ENCODE measurements around the gene OAF.

OAF gene

DNA sequence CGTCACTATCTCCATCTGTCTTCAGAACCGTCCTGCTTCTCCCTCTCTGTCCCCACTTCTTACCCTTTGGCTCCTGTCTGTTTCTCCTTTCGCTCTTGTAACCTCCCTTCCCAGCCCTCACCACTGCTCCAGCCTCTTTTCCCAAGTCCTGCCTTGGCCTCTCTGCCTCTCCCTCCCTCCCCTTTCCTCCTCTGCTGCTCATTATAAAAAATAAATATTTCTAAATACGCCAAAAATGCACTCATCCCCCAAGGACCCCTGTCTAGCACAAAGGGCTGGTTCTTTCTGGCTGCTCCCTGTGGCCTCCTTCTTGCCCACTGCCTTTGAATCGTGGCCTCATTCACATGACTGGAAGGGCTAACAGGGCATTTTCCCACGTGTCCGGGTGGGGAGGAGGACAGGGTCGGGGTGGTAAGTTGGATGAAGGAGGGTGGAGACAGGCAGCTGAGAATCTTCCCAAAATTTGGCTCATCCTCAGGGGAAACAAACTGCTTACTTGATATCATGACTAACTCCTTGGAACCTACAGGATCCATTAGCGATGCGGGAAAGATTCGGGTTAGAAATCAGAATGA is 26.4 kb upstream of the OAF start:
- no peak for DNase-seq

DNA sequence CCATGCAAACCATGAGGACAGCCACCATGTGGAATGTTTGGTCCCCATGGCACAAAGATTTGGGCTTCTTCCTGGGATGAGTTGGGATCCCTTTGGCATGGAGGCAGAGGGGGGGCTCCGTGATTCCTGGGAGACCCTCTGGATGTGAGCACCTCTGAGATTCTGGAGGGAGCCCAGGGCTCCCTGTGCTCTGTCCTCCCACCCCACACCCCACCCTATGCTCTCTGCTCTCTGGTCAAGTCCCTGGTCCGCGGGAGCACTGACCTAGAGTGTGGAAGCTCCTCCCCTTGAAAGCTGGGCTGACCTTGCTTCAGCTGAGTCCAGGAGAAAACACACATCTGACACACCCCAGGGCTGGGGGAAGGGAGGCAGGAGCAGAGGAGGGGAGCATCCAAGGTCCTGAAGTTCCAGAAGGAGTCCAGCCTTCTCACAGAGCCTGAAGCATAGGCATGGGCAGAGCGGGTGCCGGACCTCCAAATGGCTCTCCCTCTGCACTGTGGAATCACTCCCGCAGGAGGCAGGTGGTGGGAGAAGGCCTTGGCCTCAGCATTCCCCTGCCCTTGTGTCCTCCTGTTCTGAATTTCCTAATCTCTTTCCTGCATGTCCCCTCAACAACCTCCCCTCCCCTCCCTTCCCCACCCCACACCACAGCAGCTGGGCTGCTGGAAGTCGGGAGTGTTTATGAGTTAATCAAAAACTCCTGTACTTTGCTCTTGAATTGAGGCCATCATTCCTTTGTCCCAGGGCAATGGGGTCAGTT is 25.7 kb upstream of the OAF start:
- no peak for DNase-seq

DNA sequence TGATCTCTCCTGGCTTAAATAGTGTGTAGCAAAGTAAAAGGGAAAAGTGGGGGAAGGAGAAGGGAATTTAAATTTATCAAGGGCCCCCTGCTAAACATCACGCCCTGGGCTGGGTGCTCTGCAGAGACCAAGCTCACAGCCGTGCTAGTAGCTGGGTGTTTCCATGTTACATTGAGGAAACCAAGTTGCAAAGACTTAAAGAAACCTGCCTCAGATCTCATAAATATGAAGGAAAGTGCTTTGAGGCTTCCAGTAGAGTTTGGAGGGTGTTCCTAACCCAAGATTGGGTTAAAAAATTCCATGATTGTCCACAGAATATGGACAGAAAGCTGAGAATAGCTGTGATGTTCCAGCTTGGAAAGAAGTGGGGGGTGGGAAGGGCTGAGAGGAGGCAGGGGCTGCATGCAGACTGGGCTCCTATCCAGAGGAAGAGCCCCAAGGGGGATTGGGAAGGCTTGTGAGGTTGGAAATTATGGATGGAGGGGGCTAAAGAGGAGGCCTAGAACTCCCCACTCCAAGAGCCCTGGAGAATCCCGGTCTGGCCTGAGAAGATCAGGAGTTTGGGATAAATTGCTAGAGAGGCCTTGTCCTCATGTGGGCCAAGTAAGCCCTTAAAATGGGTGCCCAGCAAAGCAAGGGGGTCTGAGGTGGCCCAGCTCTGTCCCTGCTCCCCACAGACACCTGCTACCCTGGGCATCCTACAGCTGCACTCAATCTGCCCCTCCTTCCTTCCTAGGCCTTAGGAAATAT is 25.0 kb upstream of the OAF start:
- no peak for DNase-seq

DNA sequence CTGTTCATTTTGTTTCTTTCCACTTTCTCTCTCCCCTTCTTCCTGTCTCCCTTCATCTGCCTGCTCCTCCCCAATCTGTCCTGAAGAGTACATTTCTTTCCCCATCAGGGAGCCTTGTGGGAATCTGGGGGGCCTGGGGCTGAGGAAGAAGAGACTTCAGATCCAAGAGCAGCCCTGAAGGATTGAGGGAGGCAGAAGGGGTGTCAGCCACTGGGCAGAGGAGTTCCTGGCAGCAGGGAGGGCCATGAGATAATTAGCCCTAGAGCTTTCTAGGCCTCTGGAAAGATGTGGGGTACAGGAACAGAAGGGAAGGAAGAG is 24.4 kb upstream of the OAF start:
- DNase-seq = no peak

DNA sequence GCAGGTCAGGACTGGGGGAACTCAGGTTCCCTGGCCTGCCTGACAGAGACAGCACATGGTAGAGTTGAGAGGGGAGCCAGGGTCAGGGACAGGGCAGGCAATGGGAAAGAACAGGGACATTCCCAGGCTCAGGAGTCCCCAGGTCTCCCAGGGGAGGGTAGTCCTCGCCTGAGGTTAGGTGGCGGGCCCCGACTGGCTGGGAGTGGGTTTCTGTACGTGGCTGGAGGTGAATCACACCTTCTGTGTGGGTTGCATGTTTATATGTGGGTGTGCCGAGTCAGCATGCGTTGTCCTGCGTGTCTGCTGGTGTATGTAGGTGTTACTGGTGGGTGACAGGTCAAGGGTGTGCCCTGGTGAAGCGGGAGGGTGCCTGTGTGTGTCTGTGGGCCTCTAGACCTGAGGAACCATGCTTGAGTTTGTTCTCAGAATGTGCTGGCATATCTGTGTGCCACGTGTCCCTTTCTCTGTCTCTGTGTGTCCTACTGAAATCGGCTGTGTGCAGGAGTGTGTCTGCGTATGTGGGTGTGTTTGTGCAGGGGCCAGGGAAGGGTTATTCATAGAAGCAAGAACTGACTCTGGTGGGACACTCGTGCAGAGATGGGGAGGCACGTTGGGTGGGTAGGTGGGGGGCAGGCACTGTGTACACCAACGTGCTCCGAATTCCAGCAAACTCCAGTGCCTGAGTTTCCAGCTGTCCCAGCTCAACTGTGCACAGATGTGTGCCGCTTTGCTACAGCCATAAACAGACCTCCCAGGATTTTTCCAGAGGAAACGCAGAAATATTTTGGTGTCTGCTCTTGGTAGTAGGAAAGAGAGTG is 23.8 kb upstream of the OAF start:
- no peak for DNase-seq

DNA sequence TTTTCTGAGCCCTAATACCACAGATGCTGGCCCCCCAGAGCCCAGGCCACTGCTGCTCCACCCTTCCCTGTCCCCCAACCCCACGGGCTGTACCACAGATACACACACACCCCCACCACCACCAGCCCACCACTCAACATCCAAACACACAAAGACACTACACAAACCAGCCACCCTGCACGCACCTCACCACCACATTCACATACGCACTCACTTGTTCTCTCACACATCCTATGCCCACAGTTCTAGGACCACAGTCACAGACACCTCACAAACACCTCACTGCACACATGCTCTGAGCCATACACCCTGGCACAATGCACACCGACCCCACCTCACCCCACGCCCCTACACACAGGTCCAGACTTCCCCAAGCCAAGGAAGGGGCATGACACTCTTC is 22.5 kb upstream of the OAF start:
- DNase-seq = no peak

DNA sequence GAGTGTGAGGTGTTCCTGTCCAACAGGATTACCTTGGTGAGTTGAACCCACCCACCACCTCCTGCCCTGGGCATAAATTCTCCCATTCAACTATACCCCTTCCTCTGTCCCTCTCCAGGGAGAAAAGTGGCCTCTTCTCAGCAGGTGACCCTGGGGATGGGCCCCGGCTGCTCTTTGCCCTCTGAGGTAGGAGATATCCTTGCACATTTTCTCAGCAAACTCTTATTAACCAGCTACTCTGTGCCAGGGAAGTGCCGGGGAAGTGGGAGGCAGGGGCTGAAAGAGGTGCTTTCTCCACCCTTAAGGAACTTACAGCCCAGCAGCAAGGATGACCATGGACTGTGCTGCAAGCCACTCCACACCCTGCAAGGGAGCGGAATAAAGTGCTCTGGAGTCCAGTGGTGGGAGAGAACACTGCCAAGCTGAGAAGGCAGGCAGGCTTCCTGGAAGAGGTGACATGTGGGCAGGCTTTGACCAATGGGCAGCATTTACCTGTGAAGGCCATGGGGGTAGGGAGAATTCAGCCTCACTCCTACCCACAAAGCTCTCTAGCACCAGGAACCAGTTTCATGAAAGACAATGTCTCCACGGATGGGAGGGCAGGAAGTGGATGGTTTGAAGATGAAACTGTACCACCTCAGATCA is 21.9 kb upstream of the OAF start:
- no peak for DNase-seq

DNA sequence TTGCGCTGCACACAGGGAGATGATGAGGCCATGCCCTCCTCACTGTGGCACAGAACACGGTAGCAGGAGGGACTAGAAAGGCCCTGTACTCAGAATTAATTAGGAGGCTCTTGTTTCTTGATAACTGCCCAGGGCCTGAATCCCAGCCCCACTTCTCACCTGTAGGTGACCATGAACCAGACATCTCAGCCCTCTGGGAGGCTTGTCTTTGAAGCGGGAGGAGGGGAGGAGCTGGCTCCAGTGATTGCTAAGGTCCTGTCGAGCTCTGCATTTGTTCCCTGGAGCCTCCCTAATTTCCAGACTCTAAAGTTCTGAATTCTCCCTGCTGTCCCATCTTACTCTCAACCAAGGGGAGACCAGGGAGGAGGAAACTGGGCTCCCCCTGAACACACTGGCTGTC is 19.8 kb upstream of the OAF start:
- DNase-seq = no peak

DNA sequence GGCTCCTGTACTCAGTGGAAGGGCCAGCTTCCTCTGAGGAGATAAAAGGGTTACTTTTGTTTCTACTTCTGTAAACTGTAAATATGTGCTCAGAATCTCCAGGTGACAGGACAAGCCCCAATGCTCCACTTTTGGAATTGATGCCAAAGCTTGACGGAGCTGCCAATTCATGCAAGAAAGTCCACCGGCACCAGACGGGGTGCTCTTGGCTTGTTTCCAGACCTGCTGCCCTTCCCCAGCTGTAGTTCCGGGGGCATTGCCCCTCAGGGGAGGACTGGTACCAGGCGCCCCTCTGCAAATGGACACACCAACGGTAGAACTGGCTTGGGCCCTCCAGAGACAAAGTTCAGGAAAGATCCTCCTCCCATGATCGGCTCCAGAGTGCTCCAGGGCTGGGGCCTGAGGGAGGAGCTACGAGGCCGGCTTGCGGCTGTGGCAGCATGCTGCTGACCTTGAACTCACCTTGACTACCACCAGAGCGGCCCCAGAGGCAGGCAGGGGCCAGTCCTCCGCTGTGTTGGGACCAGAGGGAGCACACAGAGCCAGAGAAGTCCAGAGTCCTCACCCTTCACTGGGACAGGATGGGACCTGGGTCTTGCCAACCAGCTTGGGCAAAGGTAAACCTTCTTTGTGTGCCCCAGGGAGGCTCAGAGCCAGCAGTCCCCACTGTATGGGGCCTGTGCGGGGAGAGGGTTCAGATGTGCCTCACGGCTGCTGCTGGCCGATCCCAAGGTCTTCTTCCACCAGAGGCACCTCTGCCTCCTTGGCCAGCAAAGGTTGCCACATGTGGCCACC is 17.8 kb upstream of the OAF start:
- DNase-seq = no peak

DNA sequence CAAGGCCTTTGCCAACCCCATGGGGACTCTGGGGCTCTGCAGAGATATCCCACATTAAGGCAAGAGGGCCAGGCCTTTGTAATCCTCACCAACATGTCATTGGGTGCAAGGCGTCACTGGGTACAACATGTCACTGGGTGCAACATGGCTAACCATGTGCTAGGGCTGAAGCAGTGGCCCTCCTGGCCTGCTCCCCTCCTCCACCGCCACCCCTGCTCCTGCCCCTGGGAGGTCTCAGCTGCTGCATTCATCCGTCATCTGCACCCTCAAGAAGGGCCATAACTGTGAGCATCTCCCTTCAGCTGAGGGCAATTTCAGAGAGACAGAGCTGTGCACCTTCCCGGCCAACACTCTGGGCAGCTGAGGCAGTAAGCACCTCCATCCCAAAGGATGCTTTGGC is 16.7 kb upstream of the OAF start:
- no peak for DNase-seq

DNA sequence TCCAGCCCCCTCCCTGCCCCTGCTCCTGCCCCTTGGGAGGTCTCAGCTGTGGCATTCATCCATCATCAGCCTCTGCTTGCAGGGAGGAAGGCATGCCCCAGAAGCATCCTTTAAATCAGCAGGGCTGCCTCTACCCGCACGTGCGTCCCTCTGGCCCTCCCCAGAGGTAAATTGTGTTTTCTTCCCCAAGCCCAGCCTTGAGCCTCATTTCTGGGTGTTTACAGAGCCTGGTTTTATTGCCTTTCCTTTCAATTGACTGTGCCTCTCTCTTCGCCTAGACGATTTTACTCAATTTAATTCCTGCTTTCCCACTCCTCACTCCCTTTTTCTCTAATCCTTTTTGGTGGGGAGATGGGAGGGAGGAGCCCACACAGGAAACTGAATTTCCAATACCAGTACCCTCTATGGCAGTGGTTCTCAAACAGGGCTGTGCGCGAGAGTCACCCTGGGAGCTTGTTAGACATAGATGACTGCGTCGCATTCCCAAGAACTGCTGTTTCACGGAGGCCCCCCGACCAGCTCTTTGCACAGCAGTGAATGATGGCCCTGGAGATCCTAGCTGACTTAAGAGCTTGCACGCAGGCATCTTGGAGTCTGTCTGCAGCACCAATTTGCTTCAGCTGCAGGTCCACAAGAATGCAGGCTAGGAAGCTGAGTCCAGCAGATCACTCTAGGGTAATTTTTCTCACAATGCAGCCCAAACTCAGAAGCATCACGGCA is 15.1 kb upstream of the OAF start:
- no peak for DNase-seq

DNA sequence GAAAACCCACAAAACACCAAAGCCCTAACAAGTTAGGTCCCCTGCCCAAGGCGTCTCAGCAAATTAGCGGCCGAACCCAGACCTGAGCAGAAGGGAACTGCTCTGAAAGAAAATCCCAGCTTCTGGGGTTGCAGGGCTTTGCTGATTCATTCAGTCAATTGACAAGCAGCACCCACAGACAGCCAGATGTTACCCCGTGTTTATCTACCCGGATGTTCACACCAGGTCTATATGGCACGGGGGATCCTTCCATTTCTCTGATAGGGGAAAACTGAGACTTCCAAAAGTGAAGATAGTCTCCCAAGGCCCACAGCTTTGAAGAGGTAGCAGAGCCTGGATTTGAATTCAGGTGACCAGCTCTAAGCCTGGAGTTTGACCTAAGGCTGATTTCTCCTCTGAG is 14.0 kb upstream of the OAF start:
- DNase-seq = no peak

DNA sequence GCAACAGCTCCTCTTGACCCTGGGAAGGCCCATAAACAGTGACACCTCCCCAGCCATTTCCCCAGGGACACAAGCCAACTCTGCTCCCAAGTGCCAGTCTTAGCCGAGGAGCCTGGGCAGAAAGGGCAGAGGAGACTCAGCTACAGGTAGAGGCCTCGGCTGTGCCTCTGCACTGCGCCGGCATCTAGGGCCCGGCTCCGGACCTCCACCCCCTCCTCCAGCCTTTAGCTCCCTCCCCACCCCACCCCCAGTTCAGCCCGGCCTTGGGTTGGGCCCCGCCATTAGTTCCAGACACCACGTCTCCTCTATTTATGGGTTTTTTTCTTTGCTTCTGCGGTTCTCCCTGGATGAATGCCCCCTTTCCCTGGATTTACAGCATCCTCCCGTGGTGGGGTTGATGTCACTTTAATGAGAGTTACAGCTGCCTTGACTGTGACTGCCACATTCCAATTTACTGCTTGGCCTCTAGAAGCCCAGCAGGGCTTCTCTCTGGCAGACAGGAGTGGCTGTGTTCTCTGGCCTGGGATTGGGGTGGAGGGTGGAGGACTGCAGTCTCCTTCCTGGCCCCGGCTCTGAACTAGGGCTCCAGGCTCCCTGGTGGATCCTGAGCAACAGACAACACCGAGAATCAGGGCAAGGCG is 13.5 kb upstream of the OAF start:
- no peak for DNase-seq

DNA sequence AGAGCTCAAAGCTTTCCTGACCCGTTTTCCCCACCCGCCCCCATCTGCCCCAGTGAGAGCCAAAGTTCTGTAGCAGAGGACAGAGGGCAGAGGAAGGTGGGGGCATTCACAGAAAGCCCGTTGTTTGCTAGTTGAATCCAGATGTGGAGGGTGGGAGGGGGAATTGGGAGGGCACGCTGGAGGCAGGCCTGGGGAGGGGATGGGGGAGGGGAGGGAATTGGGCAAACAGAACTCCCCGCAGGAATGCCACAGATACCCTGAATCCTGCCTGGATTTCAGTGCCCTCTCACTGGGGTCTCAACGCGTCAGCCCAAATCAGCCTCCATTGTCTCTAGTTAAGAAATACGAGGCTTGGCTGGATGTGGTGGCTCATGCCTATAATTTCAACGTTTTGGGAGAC is 12.9 kb upstream of the OAF start:
- DNase-seq = no peak

DNA sequence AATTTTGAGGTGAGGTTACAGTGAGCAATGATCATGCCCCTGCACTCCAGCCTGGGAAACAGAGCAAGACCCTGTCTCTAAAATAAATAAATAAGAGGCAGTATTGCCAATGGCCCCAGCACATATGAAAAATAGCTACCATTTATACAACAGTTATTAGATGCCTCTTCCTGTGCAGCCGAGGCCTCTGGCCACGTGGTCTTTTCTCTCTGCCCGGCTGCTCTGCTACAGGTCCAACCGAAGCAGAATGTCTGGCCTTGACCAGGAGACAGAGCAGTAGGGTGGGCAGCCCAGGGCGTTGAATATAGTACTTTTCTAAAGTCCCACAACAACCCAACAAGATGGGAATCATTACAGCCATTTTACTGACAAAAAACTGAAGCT is 12.4 kb upstream of the OAF start:
- DNase-seq = no peak

DNA sequence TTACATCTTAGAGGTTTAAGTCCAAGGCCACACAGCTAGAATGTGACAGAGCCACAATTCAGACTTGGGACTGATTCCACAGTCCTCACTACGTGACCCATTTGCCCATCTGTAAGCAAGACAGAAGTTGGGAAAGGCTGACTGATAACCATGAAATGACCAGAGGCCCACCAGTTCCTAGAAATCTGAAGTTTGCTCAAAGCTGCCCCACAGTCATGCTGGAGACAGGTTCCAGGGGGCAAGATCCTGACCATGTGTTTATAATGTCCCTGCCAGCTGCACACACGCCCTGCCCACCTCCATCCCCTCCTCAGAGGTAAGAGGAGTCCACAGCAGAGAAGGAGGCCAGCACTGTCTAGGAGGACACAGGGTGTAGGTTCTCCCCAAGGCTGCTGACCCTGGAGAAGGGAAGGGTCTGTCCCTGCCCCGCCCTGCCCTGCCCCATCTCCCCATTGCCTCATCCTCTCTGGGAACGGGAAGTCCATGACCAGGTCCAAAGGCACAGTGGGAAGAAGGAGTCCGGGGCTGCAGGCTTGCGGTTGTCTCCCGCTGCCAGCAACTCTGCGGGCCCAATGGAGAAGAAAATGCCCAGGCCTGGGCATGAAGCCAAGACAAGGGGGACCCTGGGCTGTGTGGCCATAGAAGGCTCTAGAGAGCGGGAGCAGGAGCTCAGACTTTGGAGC is 11.9 kb upstream of the OAF start:
- no peak for DNase-seq

DNA sequence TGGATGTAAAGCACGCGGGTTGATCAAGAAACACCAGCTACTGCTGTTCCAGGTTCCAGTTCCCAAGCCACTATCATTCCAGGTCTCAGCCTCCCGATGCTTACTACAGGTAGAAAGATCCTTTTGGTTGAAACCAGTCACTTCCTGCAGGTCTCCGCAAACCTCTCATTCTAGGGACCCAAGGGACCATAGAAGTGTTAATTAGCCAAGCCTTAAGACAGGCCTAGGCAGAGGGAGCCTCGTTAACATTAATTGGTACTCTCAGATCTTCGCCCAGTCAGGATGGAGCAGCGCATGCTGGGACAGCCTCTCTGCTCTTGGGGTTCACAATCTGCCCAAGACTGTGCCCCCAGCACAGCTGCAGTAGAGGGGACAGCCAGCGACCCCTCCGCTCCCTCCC is 11.2 kb upstream of the OAF start:
- no peak for DNase-seq

DNA sequence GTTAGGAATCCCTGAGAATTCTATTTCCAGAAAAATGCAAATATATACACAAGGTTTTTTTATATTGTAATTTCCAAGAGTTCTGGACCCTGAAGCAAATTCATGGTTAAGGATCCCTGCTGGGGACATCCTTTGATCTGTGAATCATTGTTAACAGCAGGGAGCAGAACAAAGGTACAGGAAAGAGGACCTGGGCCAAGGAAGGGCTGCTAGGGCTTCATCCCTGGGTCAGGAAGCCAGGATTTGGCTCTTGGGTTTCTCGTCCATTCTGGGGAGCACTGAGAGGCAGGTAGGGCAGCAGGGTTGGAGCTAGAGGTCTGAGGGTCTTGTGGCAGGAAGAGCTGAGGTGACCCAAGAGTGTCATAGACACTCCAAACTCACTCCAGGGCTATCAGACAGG is 10.2 kb upstream of the OAF start:
- no peak for DNase-seq

DNA sequence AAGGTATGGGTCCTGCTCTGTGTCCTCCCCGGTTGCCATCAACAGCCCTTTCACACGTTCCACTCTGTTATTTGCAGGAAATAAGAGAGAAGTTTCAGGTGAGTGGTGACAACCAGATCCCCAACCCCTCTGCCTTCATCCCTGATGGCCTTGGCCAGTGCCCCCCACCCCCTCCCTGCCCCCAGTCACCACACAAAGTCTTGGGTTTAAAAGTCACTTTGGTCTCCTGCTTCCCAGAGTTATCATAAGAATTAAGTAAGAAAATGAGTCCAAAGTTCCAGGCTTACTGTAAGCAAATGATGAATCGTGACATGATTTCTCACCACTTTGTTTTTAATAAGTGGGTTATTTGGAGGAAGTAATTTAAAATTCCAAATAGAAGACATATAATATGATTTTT is 9.2 kb upstream of the OAF start:
- DNase-seq = no peak

DNA sequence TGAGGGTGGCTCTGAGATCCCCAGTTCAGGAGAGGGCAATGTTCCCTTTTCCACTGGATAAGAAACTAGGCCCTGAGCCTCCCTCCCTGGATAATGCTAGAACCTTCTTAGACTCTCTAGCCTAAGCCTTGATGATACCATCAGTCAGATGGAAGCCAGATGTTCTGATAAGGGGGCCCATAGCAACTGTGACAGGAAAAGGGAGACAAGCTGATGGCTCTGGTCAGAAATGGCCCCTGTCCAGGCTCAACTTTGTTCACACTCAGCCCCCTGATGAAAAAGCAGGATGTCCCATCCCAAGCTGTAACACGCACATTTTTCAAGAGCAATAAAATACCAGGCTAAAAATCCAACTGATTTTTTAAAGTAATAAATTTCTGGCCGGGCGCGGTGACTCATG is 7.2 kb upstream of the OAF start:
- no peak for DNase-seq
